ENCODE data around the gene CORO2B.
"Not testable (repeated sequence)": the region's sequence is repeated elsewhere in the genome, so short reads cannot be mapped to it uniquely, and the experiment has no call there.

Gene CORO2B

DNA sequence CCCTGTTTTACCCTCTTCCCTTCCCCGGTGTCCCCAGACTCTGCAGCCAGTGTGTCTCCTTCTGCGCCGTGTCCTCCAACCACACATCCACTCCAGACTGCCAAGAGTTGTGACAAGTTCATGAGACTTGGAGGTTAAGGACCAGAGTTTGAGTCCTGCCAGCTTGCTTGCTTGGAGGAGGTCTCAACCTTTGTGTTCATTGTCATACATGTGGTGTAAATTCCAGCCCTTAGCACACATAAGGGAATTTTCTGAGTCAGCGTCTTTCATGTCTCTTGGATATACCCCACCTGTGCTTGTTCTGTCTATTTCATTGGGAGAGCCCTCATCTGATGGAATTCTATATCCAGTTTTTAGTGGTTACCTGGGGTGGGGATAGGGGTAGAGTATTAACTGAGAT, 13.3 kb downstream of the CORO2B start:
- no peak for DNase-seq (ENCODE audit: low read depth in 3 of 3)

DNA sequence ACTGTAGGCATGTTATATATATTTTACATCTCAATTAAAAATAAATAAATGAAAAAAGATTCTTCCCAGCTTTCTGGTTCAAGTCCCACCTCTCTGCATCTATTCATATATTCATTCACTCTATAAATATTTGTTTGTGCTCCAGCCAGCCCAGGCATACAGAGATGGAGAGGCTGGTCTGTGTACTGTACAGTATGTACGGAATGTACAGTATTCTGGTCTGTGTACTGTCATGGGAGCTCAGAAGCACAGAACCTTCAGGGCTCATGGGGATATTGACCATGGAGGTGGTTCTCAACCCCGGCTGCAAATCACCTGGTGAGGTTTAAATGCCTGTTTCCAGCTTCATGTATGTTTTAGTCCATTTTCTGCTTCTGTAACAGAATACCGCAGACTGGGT, 13.8 kb downstream of the CORO2B start:
- no peak for DNase-seq (ENCODE audit: low read depth in 3 of 3)

GRCh38 chr15:68593341-68593740, 14.5 kb downstream of the CORO2B start:
- DNase-seq (ENCODE audit: low read depth in 3 of 3) = no peak

DNA sequence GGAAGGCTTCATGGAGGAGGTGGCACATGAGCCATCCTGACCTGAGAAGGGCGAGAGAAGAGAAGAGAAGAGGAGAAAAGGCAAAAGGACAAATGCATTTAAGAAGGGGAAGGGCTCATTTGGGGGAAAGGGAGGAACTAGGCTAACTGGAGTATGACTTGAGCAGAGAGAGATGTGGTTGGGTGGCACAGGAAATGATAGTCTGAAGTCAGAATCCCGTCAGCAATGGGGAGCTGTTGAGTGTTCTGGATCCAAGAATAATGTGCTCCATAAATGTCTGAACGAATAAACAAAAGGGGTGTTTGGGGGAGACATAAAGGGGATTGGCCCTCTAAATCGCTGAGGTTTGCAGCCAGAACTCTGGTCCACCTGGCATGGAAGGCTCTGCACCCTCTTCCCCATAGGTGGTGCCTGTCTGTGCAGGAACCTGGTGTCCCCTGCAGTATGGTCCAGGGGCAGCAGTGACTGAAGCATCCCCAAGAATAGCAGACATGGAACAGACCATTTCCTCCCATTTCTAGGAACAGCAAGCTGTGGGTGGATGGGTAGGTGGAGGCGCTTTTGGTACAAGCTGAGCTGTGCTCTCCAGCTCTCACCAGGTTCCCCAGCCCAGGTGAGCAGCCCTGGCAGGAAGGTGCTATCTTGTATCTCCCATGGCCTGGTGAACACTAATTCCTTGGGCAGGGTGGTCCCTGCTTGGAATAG, 15.2 kb downstream of the CORO2B start:
- no peak for DNase-seq (ENCODE audit: low read depth in 3 of 3)

- no peak for DNase-seq (ENCODE audit: low read depth in 3 of 3)
Observed at GRCh38 chr15:68594533-68595259, 15.9 kb downstream of the CORO2B start.

GRCh38 chr15:68595260-68595564, 16.4 kb downstream of the CORO2B start:
- no peak for DNase-seq (ENCODE audit: low read depth in 3 of 3)

GRCh38 chr15:68595761-68596160, 17.0 kb downstream of the CORO2B start:
- no peak for DNase-seq (ENCODE audit: low read depth in 3 of 3)

- DNase-seq (ENCODE audit: low read depth in 3 of 3) = no peak
Observed at GRCh38 chr15:68596691-68597090, 17.9 kb downstream of the CORO2B start.

GRCh38 chr15:68597581-68597980, 18.8 kb downstream of the CORO2B start:
- DNase-seq (ENCODE audit: low read depth in 3 of 3) = no peak

- DNase-seq (ENCODE audit: low read depth in 3 of 3) = no peak
Observed at GRCh38 chr15:68598171-68599152, 19.7 kb downstream of the CORO2B start.

DNA sequence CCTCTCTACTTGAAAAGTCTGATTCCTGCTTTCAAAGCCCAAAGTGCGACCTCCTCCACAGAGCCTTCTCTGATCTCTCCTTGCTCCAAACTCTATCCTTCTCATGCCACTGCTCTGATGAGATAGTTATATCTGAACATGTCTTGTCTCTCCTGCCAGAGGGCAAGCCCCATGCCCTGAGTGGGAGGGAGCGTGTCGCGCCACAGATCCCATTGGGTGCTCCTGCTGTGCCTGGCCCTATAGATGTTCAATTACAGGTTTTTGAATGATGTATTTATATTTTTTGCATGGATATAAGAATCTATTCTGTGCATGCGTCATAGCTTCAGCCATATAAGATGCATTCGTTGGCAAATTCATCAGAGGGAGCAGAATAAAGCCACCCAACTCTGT, 20.4 kb downstream of the CORO2B start:
- no peak for DNase-seq (ENCODE audit: low read depth in 3 of 3)

DNA sequence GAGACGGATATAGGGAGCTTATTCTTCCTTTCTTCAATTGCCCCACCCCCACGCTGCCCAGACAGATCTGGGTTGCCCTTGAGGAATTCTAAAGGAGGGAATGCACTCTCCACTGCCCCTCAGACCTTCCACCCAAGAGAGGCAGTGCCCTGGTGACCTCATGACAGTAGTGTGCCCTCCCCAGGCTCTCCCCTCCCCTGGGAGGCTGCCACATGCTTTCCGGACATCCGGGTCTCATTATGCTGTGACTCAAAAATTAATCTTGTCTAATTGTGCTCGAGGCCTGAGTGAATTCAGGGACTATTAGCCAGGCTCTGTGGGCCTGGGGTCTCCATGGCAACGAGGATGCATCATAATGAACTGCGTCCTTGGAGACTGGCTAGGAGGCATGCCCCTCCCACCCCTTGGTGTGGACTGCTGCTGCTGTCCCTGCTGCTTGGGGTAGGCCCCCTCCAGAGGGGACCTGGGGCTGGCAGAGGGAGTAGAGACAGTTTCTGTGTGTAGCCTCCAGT, 20.8 kb downstream of the CORO2B start:
- no peak for DNase-seq (ENCODE audit: low read depth in 3 of 3)

DNA sequence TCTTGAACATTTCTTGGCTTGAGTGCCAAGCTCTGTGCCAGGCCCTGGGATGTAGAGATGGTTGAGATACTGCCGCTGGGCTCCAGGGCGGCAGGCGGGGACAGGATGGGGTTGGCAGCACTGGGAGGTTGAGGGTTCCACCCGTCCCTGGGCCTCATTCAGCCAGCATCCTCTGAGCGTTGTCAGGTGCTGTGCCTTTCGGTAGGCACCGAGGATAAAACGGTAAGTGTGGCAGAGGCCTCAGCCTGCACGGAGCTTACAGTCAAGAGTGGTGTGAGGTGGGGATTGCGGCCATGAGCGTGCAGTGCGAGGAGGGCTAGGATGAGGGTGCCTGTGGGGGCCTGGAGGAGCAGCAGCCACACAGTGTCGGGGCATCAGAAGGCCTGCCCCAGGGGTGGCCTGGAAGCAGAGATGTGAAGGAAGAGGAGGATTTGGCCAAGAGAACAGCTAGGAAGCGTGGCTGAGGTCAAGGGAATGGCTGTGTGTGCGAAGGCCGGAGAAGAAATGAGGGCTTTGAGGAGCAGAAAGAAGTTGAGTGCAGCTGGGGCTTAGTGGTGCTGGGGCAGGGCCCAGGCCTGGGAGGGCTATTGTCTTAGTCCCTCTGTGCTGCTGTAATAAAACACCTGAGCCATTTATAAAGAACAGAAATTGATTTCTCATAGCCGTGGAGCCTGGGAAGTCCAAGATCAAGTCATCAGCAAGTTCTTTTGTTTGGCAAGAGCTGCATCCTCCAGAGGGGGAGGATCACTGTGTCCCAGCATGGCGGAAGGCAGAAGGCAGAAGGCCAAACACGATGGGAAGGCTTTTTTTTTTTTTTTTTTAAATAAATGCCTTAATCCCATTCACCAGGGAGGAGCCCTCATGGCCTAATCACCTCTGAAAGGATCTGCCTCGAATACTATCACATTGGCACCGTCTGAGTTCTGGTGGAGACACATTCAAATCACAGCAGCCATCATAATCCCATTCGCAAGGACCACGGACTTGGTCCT, 22.7 kb downstream of the CORO2B start:
- no peak for DNase-seq (ENCODE audit: low read depth in 3 of 3)

DNA sequence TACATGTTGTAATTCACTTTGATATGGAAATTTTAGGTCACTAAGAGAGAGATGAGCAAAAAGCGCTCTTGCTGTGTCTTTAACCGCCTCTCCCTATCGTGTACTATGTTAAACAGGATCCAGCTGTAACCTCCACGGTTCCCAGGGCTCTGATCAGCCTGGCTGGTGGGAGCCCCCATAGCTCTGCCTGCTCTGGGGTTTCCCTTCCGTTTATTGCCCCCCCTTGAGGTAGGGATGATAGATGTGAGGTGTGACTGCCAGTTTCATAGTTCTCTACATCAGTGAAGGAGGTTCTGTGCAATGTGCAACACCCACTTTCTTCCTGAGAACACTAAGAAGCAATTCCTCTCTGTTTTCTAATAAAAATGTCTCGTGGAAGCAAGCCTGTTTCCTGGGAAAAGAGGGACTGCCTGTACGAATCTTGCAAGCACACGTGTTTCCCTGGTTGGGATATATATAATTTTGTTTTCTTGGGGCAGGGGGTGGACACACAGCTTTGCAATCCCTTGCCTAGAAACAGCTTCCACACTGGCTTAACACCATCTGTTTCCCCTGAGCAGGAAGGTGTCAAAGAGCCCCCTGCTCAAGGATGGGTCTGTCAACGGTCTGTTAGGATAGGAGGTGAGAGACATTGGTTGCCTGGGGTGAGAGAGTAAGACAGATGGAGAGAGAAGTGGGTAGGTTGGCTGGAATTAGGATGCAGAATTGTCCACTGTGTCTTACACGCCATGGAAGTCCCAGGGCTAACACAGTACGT, 23.8 kb downstream of the CORO2B start:
- no peak for DNase-seq (ENCODE audit: low read depth in 3 of 3)

GRCh38 chr15:68603216-68603595, 24.4 kb downstream of the CORO2B start:
- DNase-seq (ENCODE audit: low read depth in 3 of 3) = no peak

GRCh38 chr15:68603951-68604350, 25.2 kb downstream of the CORO2B start:
- DNase-seq (ENCODE audit: low read depth in 3 of 3) = no peak

DNA sequence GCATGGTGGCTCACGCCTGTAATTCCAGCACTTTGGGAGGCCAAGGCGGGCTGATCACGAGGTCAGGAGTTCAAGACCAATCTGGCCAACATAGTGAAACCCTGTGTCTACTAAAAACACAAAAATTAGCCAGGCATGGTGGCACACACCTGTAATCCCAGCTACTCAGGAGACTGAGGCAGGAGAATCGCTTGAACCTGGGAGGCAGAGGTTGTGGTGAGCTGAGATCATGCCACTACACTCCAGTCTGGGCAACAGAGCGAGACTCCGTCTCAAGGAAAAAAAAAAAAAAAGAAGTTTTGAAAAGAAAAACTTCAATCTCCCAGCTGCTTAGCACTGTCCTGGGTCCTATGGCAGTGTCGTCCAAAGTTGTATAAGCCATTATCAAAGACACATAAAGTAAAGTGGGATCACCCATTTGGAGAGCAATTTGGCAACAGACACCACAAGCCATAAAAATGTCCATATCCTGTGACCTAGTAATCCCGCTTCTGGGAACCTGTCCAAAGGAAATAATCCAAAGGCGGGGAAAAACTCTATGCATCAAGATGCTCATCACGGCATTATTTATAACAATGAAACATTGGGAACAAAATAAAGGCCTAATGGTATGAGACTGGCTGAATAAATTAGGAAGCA, 26.2 kb downstream of the CORO2B start:
- DNase-seq (ENCODE audit: low read depth in 3 of 3) = not testable (repeated sequence)

- no peak for DNase-seq (ENCODE audit: low read depth in 3 of 3)
Observed at GRCh38 chr15:68606375-68606774, 27.6 kb downstream of the CORO2B start.

DNA sequence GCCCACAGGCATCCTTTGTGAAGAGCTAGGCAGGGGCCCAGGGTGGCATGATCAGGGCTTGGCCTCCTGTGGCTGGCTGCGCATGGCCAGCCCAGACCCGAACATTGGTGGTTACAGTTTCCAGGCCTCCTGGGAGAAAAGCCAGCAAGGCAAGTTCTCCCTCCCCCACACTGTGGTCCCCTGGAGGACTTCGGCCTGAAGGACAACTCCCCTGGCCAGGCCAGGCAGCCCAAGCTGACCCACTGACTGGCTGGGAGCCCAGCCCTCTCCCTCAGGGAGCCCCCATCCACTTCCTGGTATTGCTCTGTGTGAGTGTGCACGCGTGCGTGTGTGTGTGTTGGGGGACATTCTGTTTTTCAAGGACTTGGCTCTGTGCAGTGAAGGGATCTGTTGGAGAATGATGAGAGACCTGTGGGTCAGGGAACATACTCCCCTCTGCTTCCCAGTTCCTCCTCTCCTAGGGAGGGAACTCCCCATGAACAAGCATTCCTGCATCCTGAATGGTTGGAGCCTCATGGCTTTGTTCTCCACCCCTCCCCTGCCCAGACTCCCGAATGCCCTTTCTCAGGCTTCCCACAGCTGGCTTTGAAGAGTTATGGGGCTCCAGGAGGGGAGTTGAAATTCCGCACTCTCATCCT, 29.5 kb downstream of the CORO2B start:
- DNase-seq (ENCODE audit: low read depth in 3 of 3) = no peak
